ENCODE measurements around the gene DAPK1. TPM values are rescaled to one million over a fixed set of nuclear protein-coding genes. Genes with fewer than 3 reads are reported as not detected.

The DAPK1 gene
- total and polyA plus RNA-seq, 2 donors (not counting 3 experiments of a cell fraction or from before 2014, with no cell fraction given): 58.9 to 119 TPM

DNA sequence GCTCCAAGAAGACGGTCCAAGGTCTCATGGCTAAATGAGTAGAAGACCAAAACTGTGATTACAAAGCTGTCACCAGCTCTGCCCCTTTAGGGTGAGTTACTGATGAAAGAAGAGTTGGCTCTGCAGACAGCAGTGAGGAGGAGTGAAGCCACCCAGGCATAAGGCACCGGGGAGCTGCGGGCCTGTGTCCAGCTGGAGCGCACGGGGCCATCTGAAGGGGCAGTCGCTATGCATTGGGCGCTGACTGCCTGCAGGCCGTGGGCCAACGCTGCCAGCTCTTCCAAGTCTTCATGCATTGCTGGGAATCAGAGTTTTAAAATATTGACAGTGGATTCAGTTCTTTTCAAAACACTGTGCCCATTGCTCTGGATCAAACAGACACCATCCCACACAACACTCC, 70.3 kb downstream of the DAPK1 start:
- Histone ChIP-seq H3K4me3 (replicated peaks in 1 of 3; ENCODE audit: insufficient read depth in 1 of 3, low read depth in 1 of 3, low read length in 3 of 3) (no peak overlapping the region), H3K9ac (replicated peaks; ENCODE audit: extremely low read depth, insufficient read depth, low read length) (no peak overlapping the region), H3K79me2 (ENCODE audit: control insufficient read depth, insufficient read depth, low read length) (peaks cover 10% of the 10 kb centered on the region), H2AFZ (ENCODE audit: low read depth, low read length) (no peak overlapping the region), H3K4me2 (ENCODE audit: insufficient read depth, low read length) (no peak overlapping the region), H3K27me3 (ENCODE audit: control insufficient read depth in 2 of 2, insufficient read depth in 2 of 2, low read length in 2 of 2) (no peaks in the 10 kb centered on the region), H3K36me3 (ENCODE audit: control insufficient read depth in 2 of 2, extremely low read depth in 1 of 2, insufficient read depth in 2 of 2, low read length in 2 of 2) (peaks cover 0 to 5% of the 10 kb centered on the region in 2 experiments), H3K27ac (ENCODE audit: insufficient read depth, low read depth, low read length) (no peak overlapping the region), H4K20me1 (replicated peaks; ENCODE audit: control insufficient read depth, extremely low read depth, insufficient read depth, low read length) (no peaks in the 10 kb centered on the region), H3K4me1 (ENCODE audit: control insufficient read depth, extremely low read depth, insufficient read depth, low read length) (peaks cover 38% of the 10 kb centered on the region), H3K9me3 (replicated peaks; ENCODE audit: control insufficient read depth, insufficient read depth, low read length) (no peaks in the 10 kb centered on the region), H3K9me1 (replicated peaks; ENCODE audit: control insufficient read depth, extremely low read depth, insufficient read depth, low read length) (no peaks in the 10 kb centered on the region)
- no TSS peak for BruUV-seq (replicated peaks)
- dilution Hi-C loops (cut with MboI; ENCODE audit: extremely low pct_ligation_motif_present, low sequenced_read_pairs) (no loop called here), intact Hi-C loops (cut with micrococcal nuclease) (loop anchor here (2.0 kb wide), 3 partner anchors 21 to 51 kb away; no protein-coding TSS in a partner anchor)
- DNase-seq (ENCODE audit: low read depth, low spot score) (no peak), FAIRE-seq (no peak)
- ChIA-PET POLR2A (no interaction called here), CTCF (no interaction called here)
- TF ChIP-seq POLR2A (IDR thresholded peaks at IDR 0.05; ENCODE audit: low read depth, low read length) (no peak), FOS (IDR thresholded peaks at IDR 0.05; ENCODE audit: borderline replicate concordance, insufficient read depth, low read length) (no peak), GATA2 (IDR thresholded peaks at IDR 0.05; ENCODE audit: insufficient read depth, insufficient read length, low read depth, low read length) (no peak), EZH2 (IDR thresholded peaks at IDR 0.05; ENCODE audit: borderline replicate concordance, low read depth, low read length, severe bottlenecking) (no peak), JUN (IDR thresholded peaks at IDR 0.05; ENCODE audit: borderline replicate concordance, insufficient read depth, insufficient read length, low read depth) (no peak), POLR2AphosphoS5 (IDR thresholded peaks at IDR 0.05; ENCODE audit: insufficient read depth, low read depth, low read length) (no peak), MYC (IDR thresholded peaks at IDR 0.05; ENCODE audit: low read depth, low read length) (no peak)
- TF ChIP-seq, protein P1, sequence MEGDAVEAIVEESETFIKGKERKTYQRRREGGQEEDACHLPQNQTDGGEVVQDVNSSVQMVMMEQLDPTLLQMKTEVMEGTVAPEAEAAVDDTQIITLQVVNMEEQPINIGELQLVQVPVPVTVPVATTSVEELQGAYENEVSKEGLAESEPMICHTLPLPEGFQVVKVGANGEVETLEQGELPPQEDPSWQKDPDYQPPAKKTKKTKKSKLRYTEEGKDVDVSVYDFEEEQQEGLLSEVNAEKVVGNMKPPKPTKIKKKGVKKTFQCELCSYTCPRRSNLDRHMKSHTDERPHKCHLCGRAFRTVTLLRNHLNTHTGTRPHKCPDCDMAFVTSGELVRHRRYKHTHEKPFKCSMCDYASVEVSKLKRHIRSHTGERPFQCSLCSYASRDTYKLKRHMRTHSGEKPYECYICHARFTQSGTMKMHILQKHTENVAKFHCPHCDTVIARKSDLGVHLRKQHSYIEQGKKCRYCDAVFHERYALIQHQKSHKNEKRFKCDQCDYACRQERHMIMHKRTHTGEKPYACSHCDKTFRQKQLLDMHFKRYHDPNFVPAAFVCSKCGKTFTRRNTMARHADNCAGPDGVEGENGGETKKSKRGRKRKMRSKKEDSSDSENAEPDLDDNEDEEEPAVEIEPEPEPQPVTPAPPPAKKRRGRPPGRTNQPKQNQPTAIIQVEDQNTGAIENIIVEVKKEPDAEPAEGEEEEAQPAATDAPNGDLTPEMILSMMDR (IDR thresholded peaks at IDR 0.05; ENCODE audit: extremely low read depth in 1 of 2, insufficient read depth in 1 of 2, low read depth in 1 of 2, low read length in 2 of 2): no peak
- TF ChIP-seq, protein P2, sequence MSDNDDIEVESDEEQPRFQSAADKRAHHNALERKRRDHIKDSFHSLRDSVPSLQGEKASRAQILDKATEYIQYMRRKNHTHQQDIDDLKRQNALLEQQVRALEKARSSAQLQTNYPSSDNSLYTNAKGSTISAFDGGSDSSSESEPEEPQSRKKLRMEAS (IDR thresholded peaks at IDR 0.05; ENCODE audit: insufficient read depth, insufficient read length): no peak
